Hair follicular keratinocyte (primary cell): Measurements from ENCODE around the gene DAZ4. TPM values are rescaled to one million over a fixed set of nuclear protein-coding genes. Genes with fewer than 3 reads are reported as not detected.

Experiments used
- total RNA-seq: library from RNA; depleted of rRNA; stranded (reverse); fragments of >200 nt; gene quantifications from 2 replicates; pipeline ENCODE4 v1.2.3, GENCODE V29; 2015

Gene DAZ4, protein sequence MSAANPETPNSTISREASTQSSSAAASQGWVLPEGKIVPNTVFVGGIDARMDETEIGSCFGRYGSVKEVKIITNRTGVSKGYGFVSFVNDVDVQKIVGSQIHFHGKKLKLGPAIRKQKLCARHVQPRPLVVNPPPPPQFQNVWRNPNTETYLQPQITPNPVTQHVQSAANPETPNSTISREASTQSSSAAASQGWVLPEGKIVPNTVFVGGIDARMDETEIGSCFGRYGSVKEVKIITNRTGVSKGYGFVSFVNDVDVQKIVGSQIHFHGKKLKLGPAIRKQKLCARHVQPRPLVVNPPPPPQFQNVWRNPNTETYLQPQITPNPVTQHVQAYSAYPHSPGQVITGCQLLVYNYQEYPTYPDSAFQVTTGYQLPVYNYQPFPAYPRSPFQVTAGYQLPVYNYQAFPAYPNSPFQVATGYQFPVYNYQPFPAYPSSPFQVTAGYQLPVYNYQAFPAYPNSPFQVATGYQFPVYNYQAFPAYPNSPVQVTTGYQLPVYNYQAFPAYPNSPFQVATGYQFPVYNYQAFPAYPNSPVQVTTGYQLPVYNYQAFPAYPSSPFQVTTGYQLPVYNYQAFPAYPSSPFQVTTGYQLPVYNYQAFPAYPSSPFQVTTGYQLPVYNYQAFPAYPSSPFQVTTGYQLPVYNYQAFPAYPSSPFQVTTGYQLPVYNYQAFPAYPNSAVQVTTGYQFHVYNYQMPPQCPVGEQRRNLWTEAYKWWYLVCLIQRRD
- total RNA-seq = not detected in 2 replicates

GRCh38 chrY:24833619-24834018, at the start of gene DAZ4:
DAZ4 (plus strand) TSS chrY:24833919; CDS start chrY:24834127, 208 bp downstream.

DNA sequence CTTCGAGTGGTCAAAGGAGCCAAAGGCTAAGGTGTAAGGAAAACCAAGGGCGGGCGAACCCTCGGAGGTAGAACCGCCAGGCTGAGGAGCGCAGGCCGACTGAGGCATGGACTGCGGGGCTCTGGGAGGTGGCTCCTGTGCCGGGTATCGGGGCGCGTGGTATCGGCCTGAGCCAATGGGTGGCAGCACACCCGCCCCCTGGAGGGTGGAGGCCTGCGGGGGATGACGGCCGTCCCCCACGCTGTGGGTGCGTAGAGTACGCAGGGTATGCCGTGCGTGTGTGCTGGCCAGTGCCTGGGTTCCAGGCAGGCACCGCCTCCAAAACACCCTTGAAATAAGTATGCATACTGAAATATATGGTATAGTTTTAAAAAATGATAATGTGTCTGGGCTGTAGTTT, 20.4 kb upstream of the DAZ4 start, which contains the start of gene DAZ3:
DAZ3 (minus strand) TSS at position 101 of the 400 bp plus-strand sequence. CDS start 208 bp downstream, outside the sequence.

Other genes starting within 250 kb of the DAZ4 start
- not detected in 2 replicates for gene BPY2B, start 215.9 kb upstream of the DAZ4 start, total RNA-seq
- not detected in 2 replicates for gene DAZ3, start 20.5 kb upstream of the DAZ4 start, total RNA-seq
- not detected in 2 replicates for gene BPY2C, start 218.2 kb downstream of the DAZ4 start, total RNA-seq